NOMO-1 treated with DMSO at 0.1 percent for 48 hours (cell line): ENCODE results near the gene PUM1.
"Not testable (repeated sequence)": the region's sequence is repeated elsewhere in the genome, so short reads cannot be mapped to it uniquely, and the experiment has no call there.

Experiments
- DNase-seq: peaks from one replicate; lab custom pipeline; 2025; ENCODE audit not compliant: unreplicated experiment; lab: John Stamatoyannopoulos, UW

PUM1 gene

GRCh38 chr1:30969903-30970302 is 95.6 kb downstream of the PUM1 start:
- DNase-seq: no peak

GRCh38 chr1:30968220-30968971 is 97.1 kb downstream of the PUM1 start:
- DNase-seq: no peak

GRCh38 chr1:30966690-30967369 is 98.7 kb downstream of the PUM1 start:
- DNase-seq: no peak

GRCh38 chr1:30965924-30966599 is 99.5 kb downstream of the PUM1 start:
- DNase-seq: no peak

- DNase-seq: no peak
These were observed 100.8 kb downstream of the PUM1 start for GRCh38 chr1:30964706-30965105.

GRCh38 chr1:30962609-30963508 is 102.7 kb downstream of the PUM1 start:
- no peak for DNase-seq

- no peak for DNase-seq
These were observed 107.8 kb downstream of the PUM1 start for GRCh38 chr1:30957560-30958222.

GRCh38 chr1:30955448-30956015 is 110.0 kb downstream of the PUM1 start:
- no peak for DNase-seq

- DNase-seq: no peak
These were observed 111.8 kb downstream of the PUM1 start for GRCh38 chr1:30953685-30954084.

GRCh38 chr1:30952098-30952497 is 113.4 kb downstream of the PUM1 start:
- DNase-seq: no peak

- DNase-seq: no peak
These were observed 114.8 kb downstream of the PUM1 start for GRCh38 chr1:30950700-30951099.

- DNase-seq: no peak
These were observed 115.5 kb downstream of the PUM1 start for GRCh38 chr1:30950053-30950452.

- DNase-seq: not testable (repeated sequence)
These were observed 116.1 kb downstream of the PUM1 start for GRCh38 chr1:30949487-30949838.

- DNase-seq: not testable (repeated sequence)
These were observed 116.6 kb downstream of the PUM1 start for GRCh38 chr1:30948813-30949486.

- no peak for DNase-seq
These were observed 117.2 kb downstream of the PUM1 start for GRCh38 chr1:30948278-30948677.

GRCh38 chr1:30947212-30947611 is 118.3 kb downstream of the PUM1 start:
- DNase-seq: no peak

- no peak for DNase-seq
These were observed 123.1 kb downstream of the PUM1 start for GRCh38 chr1:30942326-30942963.

GRCh38 chr1:30940541-30940940 is 125.0 kb downstream of the PUM1 start:
- DNase-seq: no peak

GRCh38 chr1:30936541-30937171 is 128.9 kb downstream of the PUM1 start:
- no peak for DNase-seq
